GM18861 (cell line): ENCODE data around the gene FUT2.

Experiments used
- ATAC-seq: cut with Tn5 transposase; IDR thresholded peaks from one replicate; pipeline ENCODE4 v1.9.1; 2021; ENCODE audit not compliant: unreplicated experiment

Gene FUT2

GRCh38 chr19:48724796-48725753, 29.3 kb downstream of the FUT2 start:
- ATAC-seq, result no peak

- ATAC-seq, result no peak
Measured at GRCh38 chr19:48726556-48726955, 30.8 kb downstream of the FUT2 start.

- no peak for ATAC-seq
Measured at GRCh38 chr19:48728911-48729664, 33.3 kb downstream of the FUT2 start.

- ATAC-seq, result no peak
Measured at GRCh38 chr19:48731452-48731851, 35.7 kb downstream of the FUT2 start.

GRCh38 chr19:48734625-48735024, 38.9 kb downstream of the FUT2 start:
- no peak for ATAC-seq

GRCh38 chr19:48735031-48735615, 39.4 kb downstream of the FUT2 start:
- ATAC-seq, result no peak

- no peak for ATAC-seq
Measured at GRCh38 chr19:48737360-48737998, 41.7 kb downstream of the FUT2 start.

GRCh38 chr19:48738557-48739403, 43.0 kb downstream of the FUT2 start:
- no peak for ATAC-seq

- ATAC-seq, result no peak
Measured at GRCh38 chr19:48739404-48740163, 43.8 kb downstream of the FUT2 start.

GRCh38 chr19:48740164-48740972, 44.6 kb downstream of the FUT2 start, which contains the start of gene RASIP1:
TSS of gene RASIP1 (minus strand) at chr19:48740610. CDS start at chr19:48740282, 328 bp downstream.
- no peak for ATAC-seq

- ATAC-seq, result no peak
Measured at GRCh38 chr19:48741129-48741999, 45.6 kb downstream of the FUT2 start.

GRCh38 chr19:48742096-48742495, 46.3 kb downstream of the FUT2 start:
- ATAC-seq, result no peak

- no peak for ATAC-seq
Measured at GRCh38 chr19:48745208-48745995, 49.6 kb downstream of the FUT2 start.

- ATAC-seq, result no peak
Measured at GRCh38 chr19:48746110-48746509, 50.3 kb downstream of the FUT2 start.

- no peak for ATAC-seq
Measured at GRCh38 chr19:48746738-48747575, 51.2 kb downstream of the FUT2 start, which contains the start of gene IZUMO1. TSS of gene IZUMO1 (minus strand) at chr19:48746909. CDS start at chr19:48745859, 1,050 bp downstream.
